ENCODE results near the gene DCHS1.

- TF ChIP-seq CTCF (conservative IDR thresholded peaks at IDR 0.05 in 1 of 2, IDR thresholded peaks at IDR 0.05 in 1 of 2; ENCODE audit: low read depth in 1 of 2, low read length in 2 of 2), result no peak
- no peak for TF ChIP-seq EZH2 (IDR thresholded peaks at IDR 0.05; ENCODE audit: low read length, missing control alignments)
Measured at GRCh38 chr11:6631361-6631890, 24.2 kb downstream of the DCHS1 start.
